SK-N-SH (cell line): ENCODE results near the gene PSMA6. TPM values are rescaled to one million over a fixed set of nuclear protein-coding genes. Genes with fewer than 3 reads are reported as not detected.

ENCODE experiments used
- CTCF ChIA-PET: fragments of 300-600, 350-600 bp; formaldehyde crosslinking; extraction: SDS; loops from one replicate; lab custom pipeline; 2021; lab: Yijun Ruan, JAX
- POLR2A ChIA-PET: fragments of 350-600 bp; sonication (Branson Sonifier 250); formaldehyde crosslinking; extraction: SDS; loops from one replicate; lab custom pipeline; 2020; ENCODE audit warnings: antibody characterized with exemption, inconsistent platforms; lab: Yijun Ruan, JAX
- DNase-seq: peaks from one replicate; pipeline ENCODE4 v3.0.0; 2012
- H2AFZ ChIP-seq: fragments of 200-600 bp; sonication (generic); 2 replicates; pipeline ENCODE4 v1.8.1; 2016; ENCODE audit warnings: antibody characterized with exemption, mild to moderate bottlenecking, low read depth
- H3F3A ChIP-seq: fragments of 200-600 bp; sonication (generic); replicated peaks from 2 replicates; pipeline ENCODE3; 2016; ENCODE audit warnings: antibody characterized with exemption, mild to moderate bottlenecking; ENCODE audit not compliant: insufficient read depth
- H3K27ac ChIP-seq, 2 experiments: fragments of 200-500 bp in 1 of 2; fragments of 200-600 bp in 1 of 2; sonication (Bioruptor generic) in 1 of 2; sonication (generic), shearing (Covaris generic) in 1 of 2; 2 replicates each; pipeline versions ENCODE4 v1.5.1 to v1.6.1; 2014 to 2016; ENCODE audit warnings: low read depth in 2 of 2, inconsistent platforms in 1 of 2, low read length in 1 of 2, mild to moderate bottlenecking in 1 of 2, mixed read lengths in 1 of 2
- H3K27me3 ChIP-seq: fragments of 200-600 bp; sonication (generic), shearing (Covaris generic); 2 replicates; pipeline ENCODE4 v1.6.1; 2016; ENCODE audit warnings: mixed run types; ENCODE audit not compliant: insufficient read depth
- H3K36me3 ChIP-seq, 2 experiments: fragments of 200-500 bp in 1 of 2; fragments of 200-600 bp in 1 of 2; sonication (Bioruptor generic) in 1 of 2; sonication (generic) in 1 of 2; replicated peaks in 1 of 2; 2 replicates each; pipeline versions ENCODE3 to v1.5.1; 2014 to 2016; ENCODE audit warnings: low read length in 1 of 2, mild to moderate bottlenecking in 1 of 2; ENCODE audit not compliant: insufficient read depth in 2 of 2, control insufficient read depth in 1 of 2
- H3K4me1 ChIP-seq, 2 experiments: fragments of 200-500 bp in 1 of 2; fragments of 200-600 bp in 1 of 2; sonication (Bioruptor generic) in 1 of 2; sonication (generic), shearing (Covaris generic) in 1 of 2; 2 replicates each; pipeline versions ENCODE4 v1.5.1 to v1.6.1; 2014 to 2016; ENCODE audit warnings: low read depth in 1 of 2, low read length in 1 of 2, mixed run types in 1 of 2; ENCODE audit not compliant: insufficient read depth in 2 of 2, control insufficient read depth in 1 of 2
- H3K4me2 ChIP-seq: fragments of 200-600 bp; sonication (generic), shearing (Covaris generic); 2 replicates; pipeline ENCODE4 v1.6.1; 2017; ENCODE audit warnings: mixed run types
- H3K4me3 ChIP-seq, 2 experiments: fragments of 200-500 bp in 1 of 2; fragments of 200-600 bp in 1 of 2; sonication (Bioruptor generic) in 1 of 2; sonication (generic), shearing (Covaris generic) in 1 of 2; 2 replicates each; pipeline versions ENCODE4 v1.5.1 to v1.8.1; 2014 to 2016; ENCODE audit warnings: low read depth in 2 of 2, inconsistent platforms in 1 of 2, low read length in 1 of 2, mild to moderate bottlenecking in 1 of 2, mixed read lengths in 1 of 2, moderate library complexity in 1 of 2
- H3K79me2 ChIP-seq: fragments of 200-600 bp; sonication (generic); 2 replicates; pipeline ENCODE4 v1.8.1; 2017; ENCODE audit warnings: mild to moderate bottlenecking; ENCODE audit not compliant: insufficient read depth
- H3K9ac ChIP-seq: fragments of 200-600 bp; sonication (generic); 2 replicates; pipeline ENCODE4 v1.6.1; 2017; ENCODE audit warnings: mixed run types
- H3K9me2 ChIP-seq: fragments of 200-600 bp; sonication (generic); 2 replicates; pipeline ENCODE4 v1.6.1; 2017; ENCODE audit warnings: mixed run types
- H3K9me3 ChIP-seq: fragments of 200-600 bp; sonication (generic); 2 replicates; pipeline ENCODE4 v1.6.1; 2017; ENCODE audit warnings: mixed run types, mild to moderate bottlenecking, moderate library complexity
- H4K20me1 ChIP-seq: fragments of 200-600 bp; sonication (generic); 2 replicates; pipeline ENCODE4 v1.6.1; 2017; ENCODE audit warnings: mild to moderate bottlenecking, mixed run types; ENCODE audit not compliant: insufficient read depth
- CHD2 ChIP-seq: fragments of 150-350 bp; IDR thresholded peaks from 2 replicates; pipeline ENCODE4 v1.6.1; 2018; ENCODE audit warnings: low read length; ENCODE audit not compliant: partially characterized antibody
- ELF1 ChIP-seq: IDR thresholded peaks from 2 replicates; pipeline ENCODE4 v1.4.0; 2012
- EZH2phosphoT487 ChIP-seq: fragments of 200-600 bp; sonication (generic); IDR thresholded peaks from 2 replicates; pipeline ENCODE4 v1.6.1; 2017; ENCODE audit warnings: low read depth, mixed run types, mild to moderate bottlenecking, antibody characterized with exemption, moderate library complexity, borderline replicate concordance
- FOXJ3 ChIP-seq: sonication (generic); formaldehyde crosslinking; IDR thresholded peaks from 2 replicates; pipeline ENCODE4 v1.5.1; 2020; ENCODE audit warnings: mild to moderate bottlenecking, missing genetic modification reagents
- GATA2 ChIP-seq: sonication (generic); formaldehyde crosslinking; IDR thresholded peaks from 2 replicates; pipeline ENCODE4 v1.5.0; 2020; ENCODE audit warnings: mild to moderate bottlenecking, missing genetic modification reagents
- MEF2A ChIP-seq: IDR thresholded peaks from 2 replicates; pipeline ENCODE4 v1.4.0; 2012; ENCODE audit warnings: low read depth, borderline replicate concordance
- POLR2AphosphoS5 ChIP-seq: IDR thresholded peaks from 2 replicates; pipeline ENCODE4 v1.6.1; 2012; ENCODE audit warnings: low read depth, low read length
- RAD21 ChIP-seq: IDR thresholded peaks from 2 replicates; pipeline ENCODE4 v1.6.1; 2012; ENCODE audit warnings: mild to moderate bottlenecking, low read length
- RFX5 ChIP-seq: IDR thresholded peaks from 2 replicates; pipeline ENCODE4 v1.6.1; 2012; ENCODE audit warnings: mild to moderate bottlenecking, improper control_type of control experiment, low read length
- RXRA ChIP-seq: IDR thresholded peaks from 2 replicates; pipeline ENCODE4 v1.4.0; 2012; ENCODE audit warnings: low read depth, mild to moderate bottlenecking, borderline replicate concordance
- SIN3A ChIP-seq: IDR thresholded peaks from 2 replicates; pipeline ENCODE4 v1.6.1; 2012; ENCODE audit warnings: low read depth, mild to moderate bottlenecking, low read length, moderate library complexity, borderline replicate concordance
- TCF12 ChIP-seq: IDR thresholded peaks from 2 replicates; pipeline ENCODE4 v1.4.0; 2012
- YY1 ChIP-seq: IDR thresholded peaks from 2 replicates; pipeline ENCODE4 v1.4.0; 2012; ENCODE audit warnings: low read depth, mild to moderate bottlenecking
- WGBS: methylation state at CpG from one replicate; pipeline ENCODE4 v1.1.6; 2017; ENCODE audit warnings: low lambda C conversion rate; 5-methylcytosine and 5-hydroxymethylcytosine counted together
- polyA plus RNA-seq, 3 experiments: library from polyadenylated mRNA; depleted of rRNA; stranded (reverse); fragments of >200 nt; gene quantifications; 2 replicates each; pipeline ENCODE4 v1.2.3, GENCODE V29; 2012
- TF ChIP-seq, protein P1 (sequence below): IDR thresholded peaks from 2 replicates; pipeline ENCODE4 v1.4.0; 2012; ENCODE audit warnings: low read depth, borderline replicate concordance

Gene PSMA6
- polyA plus RNA-seq, 1 of the 3 experiments (the other 2 are of a cell fraction): 174 TPM

- Histone ChIP-seq H3K4me1 (no peaks in the 10 kb centered on the region), H3K79me2 (no peaks in the 10 kb centered on the region), H3K9ac (no peak overlapping the region), H3F3A (no peaks in the 10 kb centered on the region), H3K27ac (no peak overlapping the region), H3K4me2 (no peak overlapping the region), H3K36me3 (no peaks in the 10 kb centered on the region), H3K4me3 (no peak overlapping the region), H3K9me2 (no peaks in the 10 kb centered on the region), H2AFZ (no peak overlapping the region), H3K9me3 (no peaks in the 10 kb centered on the region), H3K27me3 (no peaks in the 10 kb centered on the region), H4K20me1 (no peaks in the 10 kb centered on the region)
- ChIA-PET POLR2A (no interaction called here), CTCF (no interaction called here)
- 94% methylated on average over 5 of the region's 5 CpGs for WGBS
- no peak for DNase-seq
- no peak for TF ChIP-seq YY1
- TF ChIP-seq FOXJ3 (CRISPR knock-in tag): no peak
- no peak for TF ChIP-seq RAD21
- no peak for TF ChIP-seq RXRA
- no peak for TF ChIP-seq POLR2AphosphoS5
Observed at GRCh38 chr14:35242599-35243311, 49.4 kb upstream of the PSMA6 start.

GRCh38 chr14:35243956-35244355, 48.2 kb upstream of the PSMA6 start:
- 70% methylated on average over 2 of the region's 2 CpGs for WGBS
- H3K9me3 ChIP-seq: no peaks in the 10 kb centered on the region
- H3K27ac ChIP-seq: no peak overlapping the region
- H3K4me2 ChIP-seq: no peak overlapping the region
- no peak overlapping the region for H3K4me3 ChIP-seq
- H3K27me3 ChIP-seq: no peaks in the 10 kb centered on the region
- ChIA-PET POLR2A (no interaction called here), CTCF (no interaction called here)
- H2AFZ ChIP-seq: no peak overlapping the region
- no peak overlapping the region for H3K9ac ChIP-seq
- H3F3A ChIP-seq: no peaks in the 10 kb centered on the region
- H3K36me3 ChIP-seq: no peaks in the 10 kb centered on the region
- no peaks in the 10 kb centered on the region for H4K20me1 ChIP-seq
- DNase-seq: no peak
- no peaks in the 10 kb centered on the region for H3K4me1 ChIP-seq
- no peaks in the 10 kb centered on the region for H3K9me2 ChIP-seq
- no peak for TF ChIP-seq SIN3A
- TF ChIP-seq RXRA: no peak
- no peak for TF ChIP-seq MEF2A
- no peak for TF ChIP-seq EZH2phosphoT487
- TF ChIP-seq CHD2: no peak
- TF ChIP-seq GATA2 (CRISPR knock-in tag): no peak
- TF ChIP-seq, all 33 proteins: peak for 0
- no peaks in the 10 kb centered on the region for H3K79me2 ChIP-seq

GRCh38 chr14:35244542-35244941, 47.6 kb upstream of the PSMA6 start:
- no peaks in the 10 kb centered on the region for H3K4me1 ChIP-seq
- no peak overlapping the region for H3K4me3 ChIP-seq
- H3F3A ChIP-seq: no peaks in the 10 kb centered on the region
- H3K9ac ChIP-seq: no peak overlapping the region
- CTCF ChIA-PET: interaction anchor here (0.7 kb wide), 1 partner anchor 13 kb away, joined by 3 read pairs; no protein-coding TSS in a partner anchor
- H3K9me2 ChIP-seq: no peaks in the 10 kb centered on the region
- DNase-seq: no peak
- no peaks in the 10 kb centered on the region for H3K79me2 ChIP-seq
- no peak overlapping the region for H3K27ac ChIP-seq
- H2AFZ ChIP-seq: no peak overlapping the region
- TF ChIP-seq, protein P1, sequence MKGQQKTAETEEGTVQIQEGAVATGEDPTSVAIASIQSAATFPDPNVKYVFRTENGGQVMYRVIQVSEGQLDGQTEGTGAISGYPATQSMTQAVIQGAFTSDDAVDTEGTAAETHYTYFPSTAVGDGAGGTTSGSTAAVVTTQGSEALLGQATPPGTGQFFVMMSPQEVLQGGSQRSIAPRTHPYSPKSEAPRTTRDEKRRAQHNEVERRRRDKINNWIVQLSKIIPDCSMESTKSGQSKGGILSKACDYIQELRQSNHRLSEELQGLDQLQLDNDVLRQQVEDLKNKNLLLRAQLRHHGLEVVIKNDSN: no peak
- no peak for TF ChIP-seq ELF1
- TF ChIP-seq RFX5: no peak
- TF ChIP-seq POLR2AphosphoS5: no peak
- TF ChIP-seq TCF12: no peak
- H3K4me2 ChIP-seq: no peak overlapping the region
- H3K27me3 ChIP-seq: no peaks in the 10 kb centered on the region
- 96% methylated on average over 4 of the region's 4 CpGs for WGBS
- no peaks in the 10 kb centered on the region for H4K20me1 ChIP-seq
- H3K9me3 ChIP-seq: no peaks in the 10 kb centered on the region
- no peaks in the 10 kb centered on the region for H3K36me3 ChIP-seq
- POLR2A ChIA-PET: no interaction called here
